C4-2B (cell line): ENCODE results near the gene PSMG4.

Source experiments
- CTCF ChIP-seq: fragments of 450-650 bp; conservative IDR thresholded peaks from 2 replicates; pipeline ENCODE4 v1.5.1; 2017; ENCODE audit warnings: mild to moderate bottlenecking
- ZFX ChIP-seq: fragments of 450-650 bp; IDR thresholded peaks from 2 replicates; pipeline ENCODE4 v1.6.1; 2017

- no peak for TF ChIP-seq CTCF
- no peak for TF ChIP-seq ZFX
Measured at GRCh38 chr6:3286641-3287171, 28.0 kb downstream of the PSMG4 start.
